Lung (tissue), 16 donors: ENCODE data around the gene RAB6A. TPM values are rescaled to one million over a fixed set of nuclear protein-coding genes. Genes with fewer than 3 reads are reported as not detected.

Source experiments
- ATAC-seq: fragments of 200-7000 bp; cut with Tn5 transposase; one replicate; pipeline ENCODE4 v1.9.1; 2020; ENCODE audit warnings: moderate number of reproducible peaks; ENCODE audit not compliant: insufficient read depth, low FRiP score
- DNase-seq, 3 donors: peaks; one replicate each; pipeline ENCODE4 v3.0.0-alpha.2; 2013 to 2017
- H3K27ac ChIP-seq, 2 donors: one replicate each; pipeline ENCODE4 v1.5.1; 2013; ENCODE audit warnings: mild to moderate bottlenecking in 2 of 2, moderate library complexity in 2 of 2, control low read depth in 1 of 2, inconsistent platforms in 1 of 2, low read depth in 1 of 2, low read length in 1 of 2
- H3K27me3 ChIP-seq, 3 donors: one replicate each; pipeline ENCODE4 v1.5.1; 2013; ENCODE audit warnings: low read length in 2 of 3; ENCODE audit not compliant: control insufficient read depth in 3 of 3, insufficient read depth in 3 of 3
- H3K36me3 ChIP-seq, 4 donors: one replicate each; pipeline ENCODE4 v1.5.1; 2013; ENCODE audit warnings: low read length in 4 of 4, mild to moderate bottlenecking in 1 of 4, moderate library complexity in 1 of 4; ENCODE audit not compliant: control insufficient read depth in 4 of 4, insufficient read depth in 4 of 4
- H3K4me1 ChIP-seq, 5 donors: one replicate each; pipeline ENCODE4 v1.5.1; 2013; ENCODE audit warnings: low read length in 5 of 5, mild to moderate bottlenecking in 2 of 5, moderate library complexity in 1 of 5; ENCODE audit not compliant: control insufficient read depth in 5 of 5, insufficient read depth in 5 of 5
- H3K4me3 ChIP-seq: one replicate; pipeline ENCODE4 v1.5.1; 2013; ENCODE audit warnings: mild to moderate bottlenecking, control low read depth, moderate library complexity
- H3K9ac ChIP-seq, 2 donors: one replicate each; pipeline ENCODE4 v1.5.1; 2013; ENCODE audit warnings: low read length in 2 of 2, control low read depth in 1 of 2; ENCODE audit not compliant: insufficient read depth in 1 of 2
- H3K9me3 ChIP-seq, 4 donors: one replicate each; pipeline ENCODE4 v1.5.1; 2013; ENCODE audit warnings: low read length in 3 of 4, mild to moderate bottlenecking in 1 of 4, moderate library complexity in 1 of 4; ENCODE audit not compliant: control insufficient read depth in 4 of 4, insufficient read depth in 3 of 4
- CTCF ChIP-seq: IDR thresholded peaks from 2 replicates; pipeline ENCODE4 v1.5.1; 2012; ENCODE audit warnings: mild to moderate bottlenecking; ENCODE audit errors: control extremely low read depth, extremely low read depth
- WGBS, 2 donors: extraction: QIAGEN DNeasy Blood & Tissue Kit; methylation state at CpG; one replicate each; pipeline ENCODE4 v1.1.7; 2013; 5-methylcytosine and 5-hydroxymethylcytosine counted together
- long read RNA-seq, 5 donors: transcript quantifications; one replicate each; lab custom pipeline, GENCODE V29; 2026
- polyA plus RNA-seq, 2 donors: library from polyadenylated mRNA; stranded (reverse); fragments of 200-250 nt; gene quantifications; one replicate each; pipeline ENCODE4 v1.2.1, GENCODE V29; 2013
- total RNA-seq, 2 donors: library from RNA; depleted of rRNA in 1 of 2; stranded (reverse); fragments of >200 nt in 1 of 2; gene quantifications; one replicate each; pipeline ENCODE4 v1.2.1, GENCODE V29; 2014 to 2021
- donor health status: control.
- donor health status: control.
- donor health status: Bipolar disorder and iron deficiency.
- donor health status: healthy.
- donor health status: DM: yes; HTN: yes; CAD: no.

The RAB6A gene
- 100 to 1,000 TPM in 1 of 2 donors, 10 to 100 TPM in 1; 93.2 to 159 TPM for total RNA-seq
- polyA plus RNA-seq: 10 to 100 TPM; 45.8 to 70.3 TPM
- long read RNA-seq, donor 1, transcript RAB6A-201 (8 exons, 3,389 nt): major isoform, 18 of 35 reads
- long read RNA-seq, donor 1, transcript RAB6A-202 (8 exons, 3,085 nt): minor isoform, 17 of 35 reads
- long read RNA-seq, donor 1, partial matches to known transcripts: 0 of 35 reads
- long read RNA-seq, donor 1, other reads (novel, unspliced or antisense): 0 of 35 reads
- long read RNA-seq, donor 2, transcript RAB6A-201 (8 exons, 3,389 nt): major isoform, 5 of 17 reads
- long read RNA-seq, donor 2, partial matches to known transcripts: 10 of 17 reads
- long read RNA-seq, donor 2, other reads (novel, unspliced or antisense): 0 of 17 reads
- long read RNA-seq, donor 3, transcript RAB6A-201 (8 exons, 3,389 nt): major isoform, 14 of 16 reads
- long read RNA-seq, donor 3, partial matches to known transcripts: 0 of 16 reads
- long read RNA-seq, donor 3, other reads (novel, unspliced or antisense): 0 of 16 reads
- long read RNA-seq, donor 4, partial matches to known transcripts: 0 of 1 reads
- long read RNA-seq, donor 4, other reads (novel, unspliced or antisense): 0 of 1 reads
- long read RNA-seq, donor 5, transcript RAB6A-201 (8 exons, 3,389 nt): major isoform, 20 of 44 reads
- long read RNA-seq, donor 5, transcript RAB6A-202 (8 exons, 3,085 nt): minor isoform, 5 of 44 reads
- long read RNA-seq, donor 5, partial matches to known transcripts: 16 of 44 reads
- long read RNA-seq, donor 5, other reads (novel, unspliced or antisense): 0 of 44 reads

- Histone ChIP-seq H3K27ac (peak within 1 kb of the TSS; percentile 96 to 98), H3K36me3 (no peaks in the 10 kb centered on the region), H3K27me3 (no peaks in the 10 kb centered on the region), H3K9me3 (no peaks in the 10 kb centered on the region), H3K4me1 (peaks cover 0 to 16% (median 2%) of the 10 kb centered on the region in 5 donors), H3K4me3 (peak within 1 kb of the TSS; percentile 97), H3K9ac (peak within 1 kb of the TSS; percentile 86)
- peak; percentile 15 for TF ChIP-seq CTCF
- peak; percentile 95 for ATAC-seq
- WGBS, 2 donors: 0% methylated on average over 66 to 74 of the region's 74 CpGs
- DNase-seq: peak; percentile 100
Observed at GRCh38 chr11:73760679-73761402, at the start of gene RAB6A. Gene RAB6A (minus strand): TSS chr11:73761074. CDS start chr11:73760635, 439 bp downstream.

- Histone ChIP-seq H3K27ac (no peak overlapping the region), H3K27me3 (no peaks in the 10 kb centered on the region), H3K9ac (no peak overlapping the region), H3K36me3 (peaks cover 0 to 6% (median 4%) of the 10 kb centered on the region in 4 donors), H3K4me1 (no peaks in the 10 kb centered on the region), H3K4me3 (no peak overlapping the region), H3K9me3 (no peaks in the 10 kb centered on the region)
- TF ChIP-seq CTCF: no peak
- no peak for ATAC-seq
- WGBS, 2 donors: 69 to 89% methylated on average over 1 of the region's 1 CpG
- DNase-seq: no peak
Observed at GRCh38 chr11:73810637-73811036, 49.8 kb upstream of the RAB6A start.

GRCh38 chr11:73808052-73808451 is 47.2 kb upstream of the RAB6A start:
- no peaks in the 10 kb centered on the region for H3K4me1 ChIP-seq
- H3K9me3 ChIP-seq: no peaks in the 10 kb centered on the region
- DNase-seq (no peak), ATAC-seq (no peak)
- H3K36me3 ChIP-seq: peaks cover 0 to 6% (median 4%) of the 10 kb centered on the region in 4 donors
- no peaks in the 10 kb centered on the region for H3K27me3 ChIP-seq
- H3K27ac ChIP-seq: no peak overlapping the region
- no peak overlapping the region for H3K4me3 ChIP-seq
- 92 to 95% methylated on average over 1 of the region's 1 CpG for WGBS, 2 donors
- no peak overlapping the region for H3K9ac ChIP-seq
- TF ChIP-seq CTCF: no peak
